Hematopoietic multipotent progenitor cell (in vitro differentiated cells): ENCODE measurements around the gene FUT3. TPM values are rescaled to one million over a fixed set of nuclear protein-coding genes. Genes with fewer than 3 reads are reported as not detected.

ENCODE experiments used
- DNase-seq, 3 donors: peaks; one replicate each; pipeline ENCODE4 v3.0.0-alpha.2; 2011 to 2015; ENCODE audit warnings: low read depth in 2 of 3, low spot score in 2 of 3
- total RNA-seq: library from RNA; depleted of rRNA; stranded (reverse); fragments of >200 nt; gene quantifications from one replicate; pipeline ENCODE4 v1.2.3, GENCODE V29; 2012

FUT3 gene
- total RNA-seq, 1 donor: under 0.01 TPM

DNA sequence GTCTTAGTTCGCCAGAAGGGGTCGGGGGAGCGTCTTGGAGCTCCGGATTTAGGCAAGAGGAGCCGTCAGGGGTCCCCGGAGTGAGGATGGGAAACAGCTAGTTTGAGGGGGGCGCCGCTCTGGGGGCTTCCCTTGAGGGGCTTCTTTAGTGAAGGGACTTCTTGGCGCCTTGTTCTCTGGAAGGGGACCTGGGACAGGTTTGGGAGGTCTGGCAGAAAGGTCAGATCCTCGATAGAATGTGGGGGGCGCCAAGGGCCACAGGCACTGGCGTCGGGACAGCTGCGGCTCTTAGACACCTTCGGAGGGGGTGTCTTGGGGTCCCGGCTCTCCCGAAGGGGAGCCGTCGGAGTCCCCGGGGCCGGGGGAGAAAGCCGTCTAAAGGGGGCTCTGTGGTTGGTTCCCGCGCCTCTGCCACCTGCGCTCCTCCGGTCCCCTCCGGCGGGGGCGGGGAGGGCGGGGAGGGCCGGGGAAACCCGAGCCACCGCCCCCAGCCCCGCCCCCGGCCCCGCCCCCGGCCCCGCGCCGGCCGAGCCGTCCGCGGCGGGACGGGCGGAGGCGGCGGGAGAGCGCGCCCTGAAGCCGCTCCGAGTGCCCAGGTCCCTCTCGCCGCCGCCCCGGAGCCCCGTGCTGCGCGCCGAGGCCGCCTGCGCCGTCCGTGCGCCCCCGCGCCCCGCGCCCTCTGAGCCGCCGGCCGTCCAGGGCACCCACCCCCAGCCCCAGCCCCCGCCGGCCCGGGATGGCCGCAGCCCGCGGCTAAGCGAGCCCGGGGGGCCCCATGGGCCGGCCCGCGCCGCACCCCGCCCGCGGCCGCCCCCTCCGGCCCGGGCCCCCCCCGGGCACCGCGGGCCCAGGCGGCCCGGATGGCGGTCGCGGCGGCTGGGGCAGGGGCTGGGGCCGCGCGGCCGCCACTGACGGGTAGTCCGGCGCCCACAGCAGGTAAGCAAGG is 46.5 kb downstream of the FUT3 start, which contains the start of gene NRTN:
Gene NRTN (plus strand): TSS at position 552 of the 946 bp plus-strand sequence. CDS start 19,099 bp downstream, outside the sequence.
- peak in 1 of 3 donors; percentile 40 for DNase-seq

DNA sequence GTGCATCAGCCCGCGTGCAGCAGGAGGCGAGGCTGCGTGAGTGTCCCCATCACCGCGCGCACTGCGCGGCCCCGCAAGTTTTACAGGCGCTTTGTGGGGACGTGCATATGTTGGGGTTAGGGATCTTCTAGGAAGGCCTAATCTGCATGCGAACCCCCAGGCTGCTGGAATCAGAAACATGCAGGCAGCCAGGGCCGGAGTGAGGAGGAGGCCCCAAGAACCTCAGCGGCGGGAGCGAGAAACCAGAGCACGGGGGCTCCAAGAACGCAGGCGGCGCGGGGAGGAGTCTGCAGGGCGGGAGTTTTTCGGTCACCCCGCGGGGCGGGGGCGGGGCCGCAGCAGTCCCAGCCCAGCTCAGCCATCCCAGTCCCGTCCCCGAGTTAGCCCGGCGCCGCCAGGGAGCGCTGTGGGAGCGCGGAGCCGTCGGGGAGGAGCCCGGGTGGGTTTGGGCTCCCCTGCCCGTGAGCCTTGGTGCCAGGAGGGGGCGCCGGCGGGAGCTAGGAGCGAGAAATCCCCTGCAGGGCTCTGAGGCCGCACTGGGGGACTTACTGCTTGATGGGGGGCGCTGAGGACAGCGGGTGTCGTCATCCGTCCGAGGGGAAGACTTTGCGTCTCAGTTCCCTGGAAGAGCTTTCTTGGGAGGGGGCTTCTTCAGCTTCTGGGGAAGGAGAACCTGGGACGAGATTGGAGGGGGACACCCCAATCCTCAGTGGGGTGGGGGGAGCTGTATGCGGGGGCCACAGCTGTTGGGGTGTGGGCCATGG is 47.3 kb downstream of the FUT3 start:
- peak; percentile 88 to 95 (median 95) for DNase-seq

DNA sequence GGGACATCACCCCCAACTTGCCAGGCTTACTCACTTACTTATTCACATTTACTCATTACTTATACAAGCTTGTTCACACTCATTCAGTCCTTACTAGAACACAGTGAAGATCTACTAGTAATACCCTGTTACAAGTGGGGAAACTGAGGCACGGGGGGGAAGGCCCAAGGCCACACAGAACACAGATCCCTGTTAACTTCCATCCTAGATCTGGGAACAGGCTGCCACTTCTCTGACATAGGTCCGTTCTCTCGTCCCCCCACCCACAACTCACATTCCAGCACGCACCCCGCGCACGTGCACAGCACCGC is 47.9 kb downstream of the FUT3 start:
- no peak for DNase-seq

DNA sequence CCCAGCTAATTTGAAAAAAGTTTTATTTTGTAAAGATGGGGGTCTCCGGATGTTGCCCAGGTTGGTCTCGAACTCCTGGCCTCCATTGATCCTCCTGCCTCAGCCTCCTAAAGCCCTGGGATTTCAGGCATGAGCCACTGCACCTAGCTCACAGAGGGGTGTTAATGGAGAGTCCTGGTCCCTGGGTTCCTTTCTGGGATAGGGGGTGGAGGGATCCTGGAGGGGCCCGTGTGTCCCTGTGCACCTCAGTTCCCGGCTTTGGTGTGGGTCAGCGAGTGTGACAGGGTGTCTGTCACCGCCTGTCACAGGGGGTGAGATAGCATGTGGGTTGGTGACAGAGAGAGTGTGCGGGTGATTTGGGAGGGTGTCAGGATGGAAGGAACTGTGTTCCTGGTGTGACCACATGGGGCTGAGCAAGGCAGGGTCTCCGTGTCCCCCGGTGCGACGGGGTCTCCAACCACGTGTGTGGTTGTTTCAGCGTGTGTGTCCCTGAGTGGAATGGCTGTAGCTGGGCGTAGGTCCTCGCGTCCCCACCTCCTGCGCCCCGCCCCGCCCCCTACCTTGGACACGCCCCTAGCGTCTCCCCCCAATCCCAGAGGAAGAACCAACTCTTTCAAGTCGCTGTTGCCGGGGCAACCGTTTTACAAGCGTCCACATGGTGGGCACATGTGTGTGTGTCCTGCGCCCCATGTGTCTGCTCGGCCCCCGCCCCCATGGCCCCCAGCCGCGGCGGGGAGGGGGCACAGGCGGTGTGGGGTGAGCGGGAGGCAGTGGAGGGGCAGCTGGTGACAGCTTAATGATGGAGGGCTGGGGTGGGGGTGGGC is 49.2 kb downstream of the FUT3 start:
- peak in 1 of 3 donors; percentile 41 for DNase-seq

DNA sequence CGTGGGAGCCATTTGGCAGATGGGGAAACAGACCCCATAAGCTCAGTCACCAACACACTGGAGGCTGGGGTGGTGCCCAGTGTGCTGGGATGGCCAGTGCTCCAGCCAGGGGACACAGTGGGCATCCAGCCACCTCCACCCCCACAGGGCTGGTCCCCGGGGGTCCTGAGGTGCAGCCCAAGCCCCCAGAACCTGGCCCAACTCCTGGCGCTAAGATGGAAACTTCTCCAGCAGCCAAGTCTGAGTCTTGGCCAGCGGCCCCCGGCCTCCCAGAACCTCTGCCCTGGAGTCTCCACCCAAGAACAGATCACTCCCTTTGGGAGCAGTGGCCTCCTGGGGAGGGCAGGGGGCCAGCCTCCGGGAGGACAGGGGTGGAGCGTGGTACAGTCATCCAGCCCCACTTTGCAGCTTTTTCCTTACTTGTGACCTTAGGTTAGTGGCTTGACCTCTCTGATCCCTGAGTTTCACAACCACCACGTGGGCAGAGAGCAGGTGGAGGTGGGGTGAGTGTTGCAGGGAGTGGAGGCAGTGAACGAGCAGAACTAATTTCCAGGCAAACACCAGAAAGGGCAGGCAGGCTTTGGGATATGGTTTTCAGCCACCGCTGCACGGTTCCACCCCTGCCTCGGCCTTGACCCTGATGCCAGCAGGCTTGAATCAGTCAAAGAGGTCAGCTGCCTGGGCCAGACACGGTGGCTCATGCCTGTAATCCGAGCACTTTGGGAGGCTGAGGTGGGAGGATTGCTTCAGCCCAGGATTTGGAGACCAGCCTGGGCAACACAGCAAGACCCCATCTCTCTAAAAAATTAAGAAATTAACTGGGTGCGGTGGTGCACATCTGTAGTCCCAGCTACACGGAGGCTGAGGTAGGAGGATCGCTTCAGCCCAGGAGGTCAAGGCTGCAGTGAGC is 50.6 kb downstream of the FUT3 start:
- DNase-seq: no peak

DNA sequence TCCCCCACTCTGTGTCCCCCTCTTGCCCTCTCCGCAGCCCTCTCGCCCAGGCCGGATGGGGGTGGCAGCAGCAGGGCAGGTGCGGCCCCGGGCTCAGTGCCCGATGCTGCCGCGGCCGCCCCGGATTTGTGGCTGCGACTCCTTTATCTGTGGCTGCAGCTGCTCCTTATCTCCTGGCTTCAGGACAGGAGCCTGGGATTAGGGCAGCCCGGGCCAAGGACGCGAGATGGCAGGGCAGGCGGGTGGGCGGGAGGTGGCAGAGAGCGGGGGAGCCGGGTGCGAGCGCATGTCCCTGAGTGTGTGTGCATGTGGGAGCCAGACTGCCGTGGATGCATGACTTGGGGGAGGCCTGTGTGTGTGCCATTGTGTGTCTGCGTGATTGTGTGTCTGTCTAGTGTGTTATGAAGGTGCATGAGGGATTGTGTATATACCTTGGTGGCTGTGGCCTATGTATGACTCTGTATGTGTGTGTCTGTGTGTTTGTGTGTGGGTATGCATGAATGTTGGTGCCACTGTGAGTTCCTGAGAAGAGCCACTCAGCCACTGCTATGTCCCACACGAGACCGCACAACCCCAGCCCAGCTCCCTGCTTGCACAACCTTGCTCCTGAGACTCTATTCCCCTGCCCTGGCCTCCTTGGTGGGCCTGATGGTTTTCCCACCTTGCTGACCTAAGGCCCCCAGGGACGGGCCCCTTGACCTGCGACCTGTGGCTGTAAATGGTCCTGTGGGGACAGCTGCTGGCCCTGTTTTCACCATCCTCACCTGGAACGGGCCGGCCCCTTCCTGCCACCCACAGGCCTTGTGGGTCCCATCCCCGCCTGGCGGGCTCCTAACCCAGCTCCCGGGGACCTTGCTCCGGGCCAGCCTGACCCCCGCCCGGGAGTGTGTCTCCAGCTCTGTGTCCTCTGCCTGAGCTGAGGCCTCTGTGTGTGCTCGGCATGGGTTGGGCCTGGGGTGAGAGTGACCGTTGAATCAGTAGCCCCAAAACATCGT is 51.7 kb downstream of the FUT3 start:
- DNase-seq: peak in 2 of 3 donors; percentile 84 to 93

DNA sequence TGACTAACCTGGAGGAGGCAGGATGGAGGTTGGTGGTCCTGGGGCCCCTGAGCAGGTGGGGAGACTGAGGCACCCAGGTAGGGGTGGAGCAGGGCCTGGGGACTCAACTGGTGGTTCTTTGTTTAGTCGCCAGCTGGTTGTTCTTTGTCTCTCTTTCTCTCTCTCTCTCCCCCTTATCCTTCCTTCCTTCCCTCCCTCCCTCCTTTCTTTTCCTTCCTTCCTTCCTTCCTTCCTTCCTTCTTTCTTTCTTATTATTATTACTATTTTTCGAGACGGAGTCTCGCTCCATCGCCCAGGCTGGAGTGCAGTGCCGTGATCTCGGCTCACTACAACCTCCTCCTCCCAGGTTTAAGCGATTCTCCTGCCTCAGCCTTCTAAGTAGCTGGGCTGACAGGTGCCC is 53.0 kb downstream of the FUT3 start:
- no peak for DNase-seq

DNA sequence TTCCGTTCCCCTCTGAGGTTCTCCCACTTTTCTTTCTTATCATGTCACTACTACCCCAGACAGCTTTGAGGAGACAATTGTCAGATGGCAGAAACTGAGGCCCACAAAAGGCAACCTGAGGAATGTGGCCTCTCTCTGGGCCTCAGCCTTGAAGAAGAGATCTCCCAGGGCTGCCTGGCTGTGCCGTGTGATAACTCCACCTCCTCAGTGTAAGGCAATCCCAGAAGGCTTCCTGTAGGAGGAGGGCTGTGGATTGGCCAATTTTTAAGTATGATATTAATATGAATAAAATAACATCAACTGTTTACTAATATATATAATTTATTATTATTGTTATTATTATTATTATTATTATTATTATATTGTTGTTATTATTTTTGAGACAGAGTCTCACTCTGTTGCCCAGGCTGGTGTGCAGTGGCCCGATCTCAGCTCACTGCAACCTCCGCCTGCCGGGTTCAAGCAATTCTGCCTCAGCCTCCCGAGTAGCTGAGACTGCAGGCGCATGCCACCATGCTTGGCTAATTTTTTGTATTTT is 55.8 kb downstream of the FUT3 start:
- DNase-seq: no peak

DNA sequence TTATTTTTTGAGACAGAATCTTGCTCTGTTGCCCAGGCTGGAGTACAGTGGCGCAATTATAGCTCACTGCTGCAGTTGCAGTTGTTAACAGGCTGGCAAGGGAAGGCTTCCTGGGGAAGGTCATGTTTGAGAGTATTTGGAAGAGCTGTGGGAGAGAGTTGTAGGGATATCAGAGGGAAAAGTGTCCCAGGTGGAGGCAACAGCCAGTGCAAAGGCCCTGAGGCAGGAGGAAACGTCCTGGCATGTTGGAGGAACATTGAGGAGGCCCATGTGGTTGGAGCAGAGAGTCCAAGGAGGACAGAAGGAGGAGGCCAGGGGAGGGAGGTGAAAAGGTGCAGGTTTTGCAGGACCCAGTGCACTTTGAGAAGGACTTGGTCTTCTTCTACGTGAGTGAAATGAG is 58.1 kb downstream of the FUT3 start:
- DNase-seq: no peak

Other genes starting within 250 kb of the FUT3 start
- gene SAFB2, start 228.7 kb downstream of the FUT3 start, total RNA-seq: 52.0 TPM
- 101 TPM for gene SAFB, start 228.4 kb downstream of the FUT3 start, total RNA-seq
- 27.5 TPM for gene MICOS13, start 170.9 kb downstream of the FUT3 start, total RNA-seq
- 8.1 TPM for gene HSD11B1L, start 170.4 kb downstream of the FUT3 start, total RNA-seq
- gene RPL36, start 161.2 kb downstream of the FUT3 start, total RNA-seq: 801 TPM
- gene LONP1, start 131.3 kb downstream of the FUT3 start, total RNA-seq: 78.6 TPM
- not detected for gene CATSPERD, start 130.8 kb downstream of the FUT3 start, total RNA-seq
- 2.2 TPM for gene PRR22, start 66.7 kb downstream of the FUT3 start, total RNA-seq
- gene DUS3L, start 60.3 kb downstream of the FUT3 start, total RNA-seq: 98.0 TPM
- gene NRTN, start 46.4 kb downstream of the FUT3 start, total RNA-seq: 0.54 TPM
- 2.4 TPM for gene FUT6, start 11.7 kb downstream of the FUT3 start, total RNA-seq
- 0.54 TPM for gene FUT5, start 19.1 kb upstream of the FUT3 start, total RNA-seq
- gene NDUFA11, start 52.3 kb upstream of the FUT3 start, total RNA-seq: 283 TPM
- gene VMAC, start 53.4 kb upstream of the FUT3 start, total RNA-seq: 25.3 TPM
- gene CAPS, start 62.8 kb upstream of the FUT3 start, total RNA-seq: 11.3 TPM
- gene RANBP3, start 126.7 kb upstream of the FUT3 start, total RNA-seq: 61.9 TPM